B cell (primary cell): ENCODE data around the gene AIG1.

ENCODE experiments used
- CTCF ChIP-seq: fragments of 200-600 bp; IDR thresholded peaks from one replicate; pipeline ENCODE4 v1.8.0; 2022; ENCODE audit warnings: antibody characterized with exemption, mild to moderate bottlenecking
- EZH2 ChIP-seq: IDR thresholded peaks from 2 replicates; pipeline ENCODE4 v1.6.1; 2012; ENCODE audit warnings: borderline replicate concordance, low read depth, mild to moderate bottlenecking, moderate library complexity, low read length; ENCODE audit not compliant: insufficient read depth, poor library complexity, severe bottlenecking

DNA sequence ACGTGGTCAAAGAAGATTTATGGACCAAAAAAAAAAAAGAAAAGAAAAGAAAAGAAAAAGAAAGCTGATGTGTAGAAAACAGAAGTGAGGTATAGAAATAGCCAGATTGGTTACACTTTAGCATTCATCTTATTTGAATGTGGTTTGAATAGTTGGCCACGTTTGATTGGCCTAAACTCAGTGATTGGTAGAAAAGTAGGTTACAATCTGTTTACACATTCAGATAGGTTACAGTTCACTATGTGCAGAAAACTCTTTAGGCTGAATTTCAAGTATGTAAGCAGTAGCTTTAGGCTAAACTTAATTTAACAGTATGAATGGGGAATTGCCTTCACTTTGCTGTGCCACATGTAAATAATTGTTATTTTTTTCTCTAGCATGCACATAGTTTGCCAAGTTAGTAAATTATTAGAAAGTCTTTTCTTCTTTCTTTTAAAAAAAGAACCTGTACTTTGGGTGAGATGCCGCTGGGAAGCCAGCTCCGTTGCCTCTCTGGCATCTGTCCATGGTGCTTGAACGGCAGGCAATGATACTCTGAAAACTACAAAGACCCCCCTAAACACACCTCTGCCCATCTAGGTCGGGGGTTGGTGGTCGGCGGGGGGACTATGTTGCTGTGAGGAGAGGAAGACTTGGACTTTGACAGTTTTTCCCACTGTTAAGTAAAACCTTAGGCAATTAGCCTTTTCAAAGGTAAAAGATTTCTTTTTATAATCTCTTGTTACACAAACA, 173.0 kb downstream of the AIG1 start:
- no peak for TF ChIP-seq CTCF
- no peak for TF ChIP-seq EZH2
